Hematopoietic multipotent progenitor cell (in vitro differentiated cells): Measurements from ENCODE around the gene SMIM27. TPM values are rescaled to one million over a fixed set of nuclear protein-coding genes. Genes with fewer than 3 reads are reported as not detected.
"Not testable (repeated sequence)": the region's sequence is repeated elsewhere in the genome, so short reads cannot be mapped to it uniquely, and the experiment has no call there.

Experiments
- DNase-seq, 3 donors: peaks; one replicate each; pipeline ENCODE4 v3.0.0-alpha.2; 2011 to 2015; ENCODE audit warnings: low read depth in 2 of 3, low spot score in 2 of 3
- total RNA-seq: library from RNA; depleted of rRNA; stranded (reverse); fragments of >200 nt; gene quantifications from one replicate; pipeline ENCODE4 v1.2.3, GENCODE V29; 2012

SMIM27 gene
- total RNA-seq: 9.2 TPM

GRCh38 chr9:32552172-32552872, at the start of gene SMIM27, which contains the start of gene TOPORS:
Gene SMIM27, plus strand, starts transcription at chr9:32552327. Its CDS starts 108 bp downstream, at chr9:32552435.
Gene TOPORS, minus strand, starts transcription at chr9:32552586. Its CDS starts 150 bp downstream, at chr9:32552436.
- peak; percentile 79 to 93 (median 91) for DNase-seq

- no peak for DNase-seq
Observed at GRCh38 chr9:32502464-32502863, 49.7 kb upstream of the SMIM27 start.

GRCh38 chr9:32503008-32503407, 49.1 kb upstream of the SMIM27 start:
- no peak for DNase-seq

- no peak for DNase-seq
Observed at GRCh38 chr9:32508728-32509127, 43.4 kb upstream of the SMIM27 start.

- DNase-seq: no peak
Observed at GRCh38 chr9:32516241-32516640, 35.9 kb upstream of the SMIM27 start.

GRCh38 chr9:32518276-32518675, 33.9 kb upstream of the SMIM27 start:
- DNase-seq: no peak

GRCh38 chr9:32523910-32524309, 28.2 kb upstream of the SMIM27 start:
- no peak for DNase-seq

- DNase-seq: not testable (repeated sequence)
Observed at GRCh38 chr9:32524558-32524891, 27.6 kb upstream of the SMIM27 start.

GRCh38 chr9:32524892-32525708, 27.0 kb upstream of the SMIM27 start:
- DNase-seq: peak in 2 of 3 donors; percentile 12 to 28

- no peak for DNase-seq
Observed at GRCh38 chr9:32525709-32526030, 26.5 kb upstream of the SMIM27 start.

GRCh38 chr9:32526041-32526706, 26.0 kb upstream of the SMIM27 start, which contains the start of gene RIGI:
Gene RIGI, minus strand, starts transcription at chr9:32526196. Its CDS starts 30 bp downstream, at chr9:32526166.
- peak; percentile 69 to 90 (median 83) for DNase-seq

- no peak for DNase-seq
Observed at GRCh38 chr9:32526707-32527048, 25.4 kb upstream of the SMIM27 start.

- no peak for DNase-seq
Observed at GRCh38 chr9:32533336-32533735, 18.8 kb upstream of the SMIM27 start.

GRCh38 chr9:32533816-32534215, 18.3 kb upstream of the SMIM27 start:
- DNase-seq: no peak

GRCh38 chr9:32543047-32543446, 9.1 kb upstream of the SMIM27 start:
- DNase-seq: no peak

- DNase-seq: no peak
Observed at GRCh38 chr9:32545884-32546283, 6.2 kb upstream of the SMIM27 start.

GRCh38 chr9:32548213-32548612, 3.9 kb upstream of the SMIM27 start:
- not testable (repeated sequence) for DNase-seq

- DNase-seq: peak in 1 of 3 donors; percentile 21
Observed at GRCh38 chr9:32550150-32550561, 2.0 kb upstream of the SMIM27 start.

GRCh38 chr9:32550562-32551275, 1.4 kb upstream of the SMIM27 start:
- peak; percentile 86 to 99 (median 97) for DNase-seq

GRCh38 chr9:32551276-32552051, 663 bp upstream of the SMIM27 start:
- DNase-seq: peak; percentile 31 to 48 (median 35)
